OCI-LY1 (cell line): Measurements from ENCODE around the gene LAPTM5.

Experiments used
- CTCF ChIP-seq: fragments of 200-600 bp; sonication (generic), shearing (Covaris generic); IDR thresholded peaks from 2 replicates; pipeline ENCODE4 v1.5.1; 2017; ENCODE audit warnings: mild to moderate bottlenecking, antibody characterized with exemption, low read length, moderate library complexity, mixed read lengths
- EZH2 ChIP-seq: fragments of 200-600 bp; sonication (generic), shearing (Covaris generic); IDR thresholded peaks from 2 replicates; pipeline ENCODE4 v1.8.0; 2017; ENCODE audit warnings: borderline replicate concordance, mixed run types, mild to moderate bottlenecking, antibody characterized with exemption, low read length, moderate library complexity, mixed read lengths

GRCh38 chr1:30687886-30688285 is 69.7 kb downstream of the LAPTM5 start:
- TF ChIP-seq CTCF (no peak), EZH2 (no peak)
